ENCODE data around the gene AK4.
"Not testable (repeated sequence)": the region's sequence is repeated elsewhere in the genome, so short reads cannot be mapped to it uniquely, and the experiment has no call there.

Gene AK4

DNA sequence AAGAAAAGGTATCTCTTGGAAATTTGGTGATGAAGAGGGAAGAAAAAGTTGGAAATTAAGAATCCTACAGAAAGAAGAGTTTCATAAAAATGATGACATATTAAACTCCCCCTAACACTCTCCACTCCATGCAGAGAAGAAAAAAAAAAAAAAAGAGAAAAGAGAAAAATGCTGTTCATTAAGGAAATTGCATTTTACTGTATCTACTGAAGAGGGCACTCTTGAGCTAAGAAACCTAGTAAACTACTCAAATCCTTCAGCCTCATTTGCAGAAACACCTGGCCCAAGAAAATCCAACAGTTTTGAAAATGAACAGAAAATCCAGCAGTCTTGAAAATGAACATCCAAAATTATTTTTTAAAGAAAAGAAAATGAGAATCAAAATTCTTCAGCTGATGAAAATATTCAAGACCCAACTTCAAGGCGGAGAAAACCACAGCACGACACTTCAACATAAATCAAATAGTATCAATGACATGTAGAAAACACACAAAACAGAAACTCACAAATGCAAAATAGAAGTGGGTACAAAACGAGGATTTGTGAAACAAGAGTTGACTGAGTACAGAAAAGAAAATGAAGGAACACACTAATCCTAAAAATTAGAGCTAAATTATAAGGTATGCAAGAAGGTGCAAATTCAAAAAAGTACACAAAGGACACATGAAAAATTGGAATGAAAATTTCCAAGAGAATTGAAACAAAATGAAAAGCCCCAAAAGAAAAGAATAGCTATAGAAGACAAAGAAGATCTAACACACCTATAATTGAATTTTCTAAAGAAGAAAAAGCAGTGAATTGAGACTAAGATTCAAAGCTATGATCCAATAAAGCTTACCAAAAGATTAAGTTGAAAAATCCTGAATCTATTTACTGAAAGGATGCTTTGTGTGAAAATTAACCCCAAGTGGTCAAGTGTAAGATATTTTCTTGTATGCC, 88.1 kb downstream of the AK4 start:
- H3K4me3 ChIP-seq = no peak overlapping the region

DNA sequence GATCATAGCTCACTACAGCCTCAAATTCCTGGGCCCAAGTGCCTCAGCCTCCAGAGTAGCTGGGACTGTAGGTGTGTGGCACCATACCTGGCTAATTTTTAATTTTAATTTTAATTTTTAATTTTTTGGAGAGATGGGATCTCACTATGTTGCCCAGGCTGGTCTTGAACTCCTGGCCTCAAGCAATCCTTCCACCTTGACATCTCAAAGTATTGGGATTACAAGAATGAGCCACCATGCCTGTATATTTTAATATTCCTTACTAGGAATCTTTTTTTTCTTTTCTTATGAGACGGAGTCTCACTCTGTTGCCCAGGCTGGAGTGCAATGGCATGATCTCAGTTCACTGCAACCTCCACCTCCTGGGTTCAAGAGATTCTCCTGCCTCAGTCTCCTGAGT, 89.1 kb downstream of the AK4 start:
- not testable (repeated sequence) for H3K4me3 ChIP-seq, H3K27ac ChIP-seq

More for the DNA sequence above, 88.1 kb downstream of the AK4 start:
- no peak overlapping the region for H3K27ac ChIP-seq

DNA sequence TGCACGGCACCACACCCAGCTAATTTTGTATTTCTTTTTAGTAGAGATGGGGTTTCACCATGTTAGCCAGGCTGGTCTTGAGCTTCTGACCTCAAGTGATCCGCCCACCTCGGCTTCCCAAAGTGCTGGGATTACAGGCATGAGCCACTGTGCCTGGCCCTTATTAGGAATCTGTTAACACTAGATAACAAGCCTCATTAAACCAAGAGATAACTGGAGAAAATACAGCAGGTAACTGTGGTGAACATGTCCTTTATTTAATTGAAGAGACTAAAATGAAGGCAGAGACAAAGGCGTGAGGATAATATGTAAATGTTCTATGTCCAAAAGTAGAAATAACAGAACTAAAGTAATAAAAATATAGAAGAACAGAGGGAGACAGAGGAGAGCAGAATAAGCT, 89.5 kb downstream of the AK4 start:
- no peak overlapping the region for H3K4me3 ChIP-seq
- H3K27ac ChIP-seq = no peak overlapping the region

DNA sequence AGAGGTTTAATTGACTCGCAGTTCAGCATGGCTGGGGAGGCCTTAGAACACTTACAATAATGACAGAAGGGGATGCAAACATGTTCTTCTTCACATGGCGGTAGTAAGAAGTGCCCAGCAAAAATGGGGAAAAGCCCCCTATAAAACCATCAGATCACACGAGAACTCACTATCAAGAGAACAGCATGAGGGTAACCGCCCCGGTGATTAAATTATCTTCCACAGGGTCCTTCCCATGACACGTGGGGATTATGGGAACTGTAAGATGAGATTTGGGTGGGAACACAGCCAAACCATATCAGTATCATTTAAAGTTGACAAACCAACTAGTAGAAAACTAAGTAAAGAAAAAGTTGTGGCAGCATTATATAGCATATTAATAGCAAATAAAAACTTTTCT, 90.0 kb downstream of the AK4 start:
- H3K4me3 ChIP-seq = no peak overlapping the region
- H3K27ac ChIP-seq = no peak overlapping the region

DNA sequence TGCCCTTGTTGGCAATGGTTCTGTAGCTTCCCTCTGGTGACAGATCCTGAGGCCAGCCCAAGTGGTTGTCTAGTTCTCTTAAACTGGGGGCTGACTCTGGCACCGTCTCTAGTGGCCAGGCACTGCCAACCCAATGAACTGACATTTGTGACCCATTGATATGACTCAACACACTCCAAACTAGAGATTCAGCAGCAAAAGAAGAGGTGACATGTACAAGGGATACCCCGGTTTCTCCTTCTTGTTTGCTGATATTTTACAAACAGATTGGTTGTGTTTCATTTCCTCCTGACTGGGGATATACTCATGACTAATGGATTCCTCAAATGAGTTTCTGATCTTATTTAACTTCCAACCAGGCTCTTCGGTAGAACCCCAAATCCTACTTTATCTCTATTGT, 95.5 kb downstream of the AK4 start:
- no peak overlapping the region for H3K4me3 ChIP-seq
- H3K27ac ChIP-seq = no peak overlapping the region

DNA sequence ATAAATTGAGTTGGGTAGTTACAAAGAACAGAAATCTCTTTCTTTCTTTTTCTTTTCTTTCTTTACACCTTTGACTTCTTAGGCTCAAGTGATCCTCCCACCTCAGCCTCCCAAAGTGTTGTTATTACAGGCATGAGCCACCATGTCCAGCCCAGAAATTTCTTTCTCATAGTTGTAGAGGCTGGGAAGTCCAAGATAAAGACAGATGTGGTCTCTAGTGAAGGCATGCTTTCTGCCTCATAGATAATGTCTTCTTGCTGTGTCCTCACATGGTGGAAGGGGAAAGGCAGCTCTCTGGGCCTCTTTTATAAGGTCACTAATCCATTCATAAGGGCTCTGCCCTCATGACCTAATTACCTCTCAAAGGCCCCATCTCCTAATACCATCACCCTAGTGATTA, 97.3 kb downstream of the AK4 start:
- Histone ChIP-seq H3K27ac (no peak overlapping the region), H3K4me3 (no peak overlapping the region)

DNA sequence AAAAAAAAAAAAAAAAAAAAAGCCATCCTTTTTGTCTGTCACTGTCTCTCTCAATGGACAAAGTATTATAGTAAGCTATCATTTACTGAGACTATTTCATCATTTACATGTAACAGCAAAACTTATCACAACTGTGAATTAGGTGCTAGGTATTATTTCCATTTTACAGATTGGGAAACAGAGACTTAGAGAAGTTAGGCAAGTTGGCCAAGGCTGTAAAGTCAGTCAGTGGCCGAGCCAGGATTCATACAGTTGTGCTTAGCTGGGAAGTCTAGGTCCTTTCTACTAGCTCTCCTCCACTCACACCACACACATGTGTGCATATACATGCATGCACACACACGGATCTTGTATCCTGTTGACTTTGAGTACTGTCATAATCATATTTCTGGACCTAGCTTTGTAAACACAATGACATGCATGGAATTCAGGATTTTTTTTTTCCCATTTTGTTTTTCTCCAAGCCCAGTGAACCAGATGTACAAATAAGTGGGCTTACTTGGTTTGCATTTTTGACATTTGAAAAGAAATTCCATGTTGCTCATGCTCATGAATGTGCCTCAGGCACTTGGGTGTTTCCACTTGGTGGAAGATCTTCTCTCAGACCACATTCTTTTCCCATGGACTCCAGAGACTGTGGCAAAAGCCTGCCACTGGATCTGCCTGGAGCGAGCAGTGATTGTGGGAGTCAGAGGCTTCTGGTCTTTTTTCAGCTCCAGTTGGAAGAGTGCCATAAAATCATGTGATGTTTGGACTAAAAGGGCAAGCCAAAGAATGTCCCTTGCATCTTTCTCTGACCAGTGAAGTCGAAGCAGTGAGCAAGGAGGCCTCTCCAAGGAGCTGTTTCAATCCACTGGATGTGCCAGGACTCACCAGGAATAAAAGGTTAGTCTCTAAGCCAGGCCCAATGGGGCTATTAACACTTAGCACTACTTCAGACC, 99.7 kb downstream of the AK4 start:
- Histone ChIP-seq H3K4me3 (no peak overlapping the region), H3K27ac (peak overlapping the region in 5 of 21 experiments; percentile 14 to 65 (median 36))

DNA sequence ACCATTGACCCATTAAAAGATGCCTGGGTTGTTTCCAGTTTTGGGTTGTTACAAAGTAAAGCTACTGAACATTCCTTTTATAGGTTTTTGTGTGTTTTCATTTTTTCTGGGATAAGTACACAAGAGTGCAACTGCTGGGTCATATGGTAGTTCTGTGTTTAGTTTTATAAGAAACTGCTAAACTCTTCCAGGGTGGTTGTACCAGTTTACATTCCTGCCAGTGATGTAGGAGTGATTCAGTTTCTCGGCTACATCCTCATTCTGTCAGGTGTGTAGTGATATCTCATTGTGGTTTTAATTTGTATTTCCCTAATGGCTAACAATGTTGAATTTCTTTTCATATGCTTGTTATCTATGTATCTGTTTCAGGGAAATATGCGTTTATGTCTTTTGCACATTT, 102.8 kb downstream of the AK4 start:
- Histone ChIP-seq H3K4me3 (no peak overlapping the region), H3K27ac (no peak overlapping the region)

DNA sequence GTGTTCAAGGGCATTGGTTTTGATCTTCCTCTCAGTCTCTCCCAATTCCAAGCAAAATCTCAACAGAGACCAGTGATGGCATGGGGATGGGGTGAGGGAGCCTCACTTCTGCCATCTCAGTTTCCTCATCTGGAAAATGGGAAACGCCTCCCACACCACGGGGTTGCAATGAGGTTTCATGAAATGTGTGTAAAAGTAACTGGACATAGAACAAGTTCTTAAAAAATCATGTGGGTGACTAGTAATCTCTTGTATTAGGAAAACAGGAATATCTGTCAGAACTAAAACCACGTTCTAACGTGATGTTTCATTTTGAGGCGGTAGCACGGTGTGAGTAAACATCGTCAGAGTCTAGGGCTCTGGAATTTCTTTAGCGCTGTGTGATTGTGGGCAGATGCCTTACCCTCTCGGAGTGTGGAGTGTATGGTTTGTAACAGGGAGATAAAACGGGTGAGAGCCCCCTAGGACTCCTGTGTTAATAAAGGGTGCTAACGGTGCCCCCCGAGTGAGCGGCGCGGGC, 105.9 kb downstream of the AK4 start:
- Histone ChIP-seq H3K4me3 (peak overlapping the region; percentile 27 to 73 (median 51)), H3K27ac (peak overlapping the region in 1 of 21 experiments; percentile 68)

DNA sequence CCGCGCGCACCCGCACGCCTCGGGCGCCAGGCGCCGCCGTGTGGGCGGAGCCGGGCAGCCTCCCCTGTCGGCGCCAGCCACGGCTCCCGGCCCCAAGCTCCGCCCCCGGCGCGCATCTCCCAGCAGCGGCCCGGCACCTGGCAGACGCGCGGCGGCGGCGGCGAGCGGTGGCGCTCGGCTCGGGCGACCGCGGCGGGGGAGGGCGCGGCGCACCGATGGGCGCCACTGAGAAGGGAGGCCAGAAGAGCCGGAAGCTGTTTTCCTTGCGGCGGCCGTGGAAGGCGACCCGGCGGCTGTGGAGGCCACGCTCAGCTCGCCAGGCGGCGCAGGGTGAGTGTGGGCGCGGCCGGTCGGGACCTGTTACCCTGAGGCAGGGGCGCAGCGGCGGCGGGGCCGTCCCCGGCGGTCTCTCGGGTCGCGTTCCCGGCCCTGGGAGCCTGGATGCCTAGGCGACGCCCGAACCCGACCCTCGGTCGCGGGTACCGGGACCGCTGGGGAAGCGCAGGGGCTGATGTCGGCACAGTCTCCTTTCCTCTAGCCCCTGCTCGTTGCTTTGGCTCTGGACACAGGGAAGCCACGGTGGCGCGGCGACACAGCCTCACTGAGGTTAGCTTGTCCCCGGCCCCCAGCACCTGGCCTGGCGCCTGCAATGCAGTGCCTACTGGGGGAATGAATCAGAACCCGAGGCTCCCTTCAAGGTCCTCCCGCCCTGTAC, 106.5 kb downstream of the AK4 start:
- H3K4me3 ChIP-seq = peak overlapping the region; percentile 45 to 73 (median 55)
- H3K27ac ChIP-seq = peak overlapping the region in 9 of 21 experiments; percentile 9 to 68 (median 50)

DNA sequence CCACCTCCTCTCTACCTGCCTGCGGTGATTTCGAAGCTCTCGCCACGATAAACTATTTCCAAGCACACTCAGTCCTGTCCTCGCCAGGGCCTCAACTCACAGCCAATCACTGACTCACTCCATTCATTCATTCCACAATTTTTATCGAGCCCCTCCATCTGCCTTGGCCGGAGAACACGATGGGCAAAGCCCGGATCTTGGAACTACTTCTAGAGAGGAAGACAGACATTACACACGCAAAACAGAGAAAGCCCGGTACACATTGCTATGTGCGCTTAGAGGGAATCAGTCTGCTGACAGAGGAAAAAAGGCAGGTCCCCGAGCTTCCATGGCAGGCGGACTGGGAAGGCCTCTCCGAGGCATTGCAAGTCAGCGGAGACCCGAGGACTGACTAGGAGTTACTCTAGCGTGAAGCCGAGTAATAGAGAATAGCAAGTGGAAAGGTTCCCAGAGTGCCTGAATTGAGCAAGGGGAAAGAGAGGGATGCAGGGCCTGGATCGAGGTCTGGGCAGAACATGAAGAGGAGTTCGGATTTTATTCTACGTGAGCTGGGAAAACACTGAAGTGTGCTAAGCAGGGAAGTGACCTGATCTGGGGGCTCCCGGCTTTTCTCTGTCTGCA, 107.1 kb downstream of the AK4 start:
- Histone ChIP-seq H3K27ac (peak overlapping the region in 5 of 21 experiments; percentile 10 to 68 (median 66)), H3K4me3 (peak overlapping the region; percentile 45 to 73 (median 55))

DNA sequence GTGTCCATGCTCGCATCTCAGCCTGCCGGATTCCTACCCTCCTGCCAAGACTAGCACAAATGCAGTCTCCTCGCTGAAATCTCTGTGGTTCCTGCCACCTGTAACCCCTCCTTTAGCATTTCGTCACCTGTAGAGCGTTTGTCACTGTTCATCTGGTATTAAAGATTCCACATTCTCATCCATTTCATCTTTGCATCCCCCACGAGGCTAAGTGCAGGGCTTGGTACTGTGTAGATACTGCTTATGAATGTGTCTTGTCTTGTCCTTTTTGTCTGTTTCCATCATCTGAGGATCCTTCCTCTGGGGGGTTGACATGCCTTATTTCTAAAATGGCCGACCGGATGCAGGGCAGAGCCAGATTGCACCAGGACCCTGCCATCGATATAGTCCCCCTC, 107.7 kb downstream of the AK4 start:
- Histone ChIP-seq H3K27ac (no peak overlapping the region), H3K4me3 (peak overlapping the region in 1 of 7 experiments; percentile 73)

DNA sequence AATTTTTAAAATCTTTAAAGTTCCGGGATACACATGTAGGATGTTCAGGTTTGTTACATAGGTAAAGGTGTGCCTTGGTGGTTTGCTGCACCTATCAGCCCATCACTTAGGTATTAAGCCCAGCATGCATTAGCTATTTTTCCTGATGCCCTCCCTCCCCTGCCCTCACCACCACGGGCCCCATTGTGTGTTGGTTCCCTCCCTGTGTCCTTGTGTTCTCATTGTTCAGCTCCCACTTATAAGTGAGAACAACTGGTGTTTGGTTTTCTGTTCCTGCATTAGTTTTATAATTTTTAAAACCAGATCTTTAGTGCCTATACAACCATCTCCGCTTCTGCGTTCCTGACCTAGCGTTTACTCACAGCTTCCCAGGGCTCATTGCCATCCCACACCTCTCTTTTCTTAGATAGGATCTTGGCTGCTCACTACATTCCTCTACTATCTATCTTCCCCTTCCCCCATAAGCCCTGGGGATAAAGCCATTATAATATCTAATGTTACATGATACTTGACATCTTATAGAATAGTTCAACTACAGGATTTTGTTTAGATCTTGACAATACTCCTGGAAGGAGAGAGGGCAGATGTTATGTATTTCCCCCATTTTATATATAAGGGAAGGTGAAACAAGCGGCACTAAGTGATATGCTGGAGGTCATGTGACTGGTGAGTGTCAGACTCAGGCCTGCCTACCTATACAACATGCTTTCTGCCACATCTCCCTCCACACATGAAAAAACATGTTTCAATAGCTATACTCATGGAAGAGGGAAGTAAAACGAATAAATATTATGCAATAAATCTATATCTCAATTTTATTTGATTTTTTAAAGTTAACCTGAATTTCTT, 109.1 kb downstream of the AK4 start:
- H3K4me3 ChIP-seq = no peak overlapping the region
- no peak overlapping the region for H3K27ac ChIP-seq

DNA sequence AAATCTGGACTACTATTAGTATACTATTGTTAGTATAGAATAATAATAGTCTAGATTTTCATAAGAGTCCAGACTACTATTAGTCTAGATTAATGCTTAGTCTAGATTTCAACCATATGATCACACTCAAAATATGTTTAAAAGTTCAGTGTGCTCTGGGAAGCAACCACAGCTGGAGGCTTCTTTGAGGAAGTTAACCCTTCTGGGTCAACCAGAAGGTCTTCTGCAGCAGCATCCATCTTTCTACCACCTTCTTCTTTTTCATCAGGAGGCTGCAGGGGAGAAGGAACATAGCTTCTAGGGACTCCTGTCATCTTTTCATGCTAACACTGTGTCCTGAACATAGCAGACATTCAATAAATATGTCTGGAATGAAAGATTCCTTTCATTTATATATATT, 110.1 kb downstream of the AK4 start:
- H3K27ac ChIP-seq = no peak overlapping the region
- H3K4me3 ChIP-seq = no peak overlapping the region

DNA sequence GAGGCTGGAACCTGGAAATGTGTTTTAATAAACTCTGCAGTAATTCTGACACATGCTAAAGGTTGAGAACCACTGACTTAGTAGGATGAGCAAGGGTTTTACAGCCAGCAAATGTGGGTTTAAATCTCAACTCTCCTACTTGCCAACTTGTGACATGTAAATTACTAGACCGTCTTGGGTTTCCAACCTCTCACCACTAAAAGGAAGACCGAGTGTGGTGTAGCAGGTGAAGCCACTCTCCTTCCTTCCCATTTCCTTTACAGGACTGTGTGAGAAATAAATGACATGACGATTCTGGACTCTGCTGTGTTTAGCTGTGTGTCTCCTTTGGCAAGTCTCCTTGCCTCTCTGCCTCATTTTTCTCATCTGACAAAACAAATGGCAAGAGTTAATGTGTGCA, 111.8 kb downstream of the AK4 start:
- Histone ChIP-seq H3K4me3 (no peak overlapping the region), H3K27ac (no peak overlapping the region)

DNA sequence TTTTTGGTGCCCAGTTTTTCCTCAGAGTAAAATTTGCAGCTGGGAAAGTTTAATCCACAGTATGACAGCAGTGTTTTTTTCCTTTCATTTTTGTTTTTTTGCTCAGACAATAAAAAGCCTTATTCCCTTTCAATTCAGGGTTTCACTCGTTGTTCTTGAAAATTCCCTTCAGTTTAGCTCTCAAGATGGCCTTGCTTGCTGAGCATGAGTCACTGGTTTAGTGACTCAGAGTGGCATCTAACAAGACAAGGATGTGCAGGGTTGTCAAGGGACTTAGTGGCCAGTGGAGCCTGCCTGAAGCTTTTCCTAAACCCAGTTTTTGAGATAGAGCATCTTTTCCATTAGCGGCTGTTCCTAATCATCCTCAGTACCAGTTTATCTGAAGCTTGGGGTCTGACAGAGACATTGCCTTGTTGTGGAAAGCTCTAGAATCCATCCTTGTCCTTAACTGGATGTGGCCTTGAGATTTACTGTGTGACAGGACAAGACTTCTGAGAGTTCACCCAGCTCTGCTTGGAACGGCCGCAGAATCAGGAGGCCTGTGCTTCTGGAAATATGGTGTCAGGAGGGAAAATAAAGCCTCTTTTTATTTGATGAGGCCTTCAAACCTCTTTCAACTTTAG, 113.0 kb downstream of the AK4 start:
- Histone ChIP-seq H3K4me3 (no peak overlapping the region), H3K27ac (peak overlapping the region in 3 of 21 experiments; percentile 36 to 59 (median 47))

DNA sequence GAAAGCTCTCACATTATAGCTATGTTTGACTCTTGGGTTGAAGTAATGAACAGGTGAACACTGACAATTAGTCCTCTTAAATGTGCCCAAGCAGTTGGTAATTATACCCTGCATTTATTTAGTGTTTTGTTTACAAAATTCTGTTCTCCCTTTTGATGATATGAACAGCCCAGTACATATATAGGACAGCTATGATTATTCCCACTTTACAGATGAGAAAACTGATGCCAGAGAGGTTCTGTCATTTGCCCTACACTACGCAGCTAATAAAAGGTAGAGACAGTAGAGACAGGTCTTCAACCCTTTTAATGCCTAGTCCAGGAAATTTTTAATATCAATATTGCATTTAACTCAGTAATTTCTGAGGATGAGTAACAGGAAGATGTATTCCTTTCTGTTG, 115.3 kb downstream of the AK4 start:
- Histone ChIP-seq H3K4me3 (no peak overlapping the region), H3K27ac (no peak overlapping the region)

Measured in skin epidermis (tissue), 12 donors.